H9 (cell line): ENCODE results near the gene CFAP157. TPM values are rescaled to one million over a fixed set of nuclear protein-coding genes. Genes with fewer than 3 reads are reported as not detected.

Experiments
- DNase-seq: peaks from one replicate; pipeline ENCODE4 v3.0.0-alpha.2; 2017
- H2AFZ ChIP-seq: one replicate; pipeline ENCODE4 v1.6.1; 2013; ENCODE audit warnings: mild to moderate bottlenecking, low read length, control low read depth, moderate library complexity
- H2AK5ac ChIP-seq: 2 replicates; pipeline ENCODE4 v1.6.1; 2013; ENCODE audit warnings: low read length, control low read depth, mixed read lengths; ENCODE audit not compliant: insufficient read length
- H2BK120ac ChIP-seq: one replicate; pipeline ENCODE4 v1.6.1; 2013; ENCODE audit warnings: low read depth, mild to moderate bottlenecking, low read length, control low read depth, inconsistent platforms; ENCODE audit not compliant: poor library complexity, severe bottlenecking
- H2BK12ac ChIP-seq: 2 replicates; pipeline ENCODE4 v1.6.1; 2013; ENCODE audit warnings: low read length, control low read depth, mixed read lengths, low read depth; ENCODE audit not compliant: insufficient read length
- H2BK15ac ChIP-seq: 2 replicates; pipeline ENCODE4 v1.6.1; 2013; ENCODE audit warnings: low read depth, low read length, control low read depth
- H2BK20ac ChIP-seq: one replicate; pipeline ENCODE4 v1.6.1; 2013; ENCODE audit warnings: low read depth, mild to moderate bottlenecking, low read length, control low read depth, inconsistent platforms; ENCODE audit not compliant: poor library complexity, severe bottlenecking
- H2BK5ac ChIP-seq: 2 replicates; pipeline ENCODE4 v1.6.1; 2013; ENCODE audit warnings: low read length, control low read depth, mixed read lengths; ENCODE audit not compliant: insufficient read length
- H3K14ac ChIP-seq: 2 replicates; pipeline ENCODE4 v1.6.1; 2013; ENCODE audit warnings: low read length, control low read depth; ENCODE audit not compliant: insufficient read depth
- H3K18ac ChIP-seq: 2 replicates; pipeline ENCODE4 v1.6.1; 2013; ENCODE audit warnings: low read depth, mild to moderate bottlenecking, mixed read lengths, low read length, control low read depth; ENCODE audit not compliant: insufficient read length
- H3K23ac ChIP-seq: 2 replicates; pipeline ENCODE4 v1.6.1; 2013; ENCODE audit warnings: low read length, control low read depth, mixed read lengths, low read depth; ENCODE audit not compliant: insufficient read length
- H3K23me2 ChIP-seq: 2 replicates; pipeline ENCODE4 v1.6.1; 2013; ENCODE audit warnings: low read depth, mild to moderate bottlenecking, mixed read lengths, low read length, control low read depth; ENCODE audit not compliant: insufficient read length, poor library complexity, severe bottlenecking
- H3K27ac ChIP-seq: 2 replicates; pipeline ENCODE4 v1.5.1; 2013; ENCODE audit warnings: low read length, control low read depth, mixed read lengths, low read depth; ENCODE audit not compliant: insufficient read length
- H3K27me3 ChIP-seq: 2 replicates; pipeline ENCODE4 v1.6.1; 2013; ENCODE audit warnings: low read length, control low read depth, inconsistent platforms; ENCODE audit not compliant: insufficient read depth
- H3K4ac ChIP-seq: 2 replicates; pipeline ENCODE4 v1.6.1; 2013; ENCODE audit warnings: low read depth, mild to moderate bottlenecking, control low read depth, inconsistent platforms, low read length, moderate library complexity
- H3K4me1 ChIP-seq: 2 replicates; pipeline ENCODE4 v1.6.1; 2013; ENCODE audit warnings: low read length, control low read depth, inconsistent platforms; ENCODE audit not compliant: insufficient read depth
- H3K4me2 ChIP-seq: 2 replicates; pipeline ENCODE4 v1.6.1; 2013; ENCODE audit warnings: low read length, control low read depth, mixed read lengths; ENCODE audit not compliant: insufficient read length, insufficient read depth
- H3K56ac ChIP-seq: 2 replicates; pipeline ENCODE4 v1.6.1; 2013; ENCODE audit warnings: low read depth, mild to moderate bottlenecking, mixed read lengths, low read length, control low read depth; ENCODE audit not compliant: insufficient read length
- H3K79me1 ChIP-seq: 2 replicates; pipeline ENCODE4 v1.6.1; 2013; ENCODE audit warnings: low read depth, mild to moderate bottlenecking, moderate library complexity, low read length, control low read depth, inconsistent platforms; ENCODE audit not compliant: insufficient read depth, poor library complexity, severe bottlenecking
- H3K79me2 ChIP-seq: 2 replicates; pipeline ENCODE4 v1.6.1; 2013; ENCODE audit warnings: low read length, control low read depth, inconsistent platforms; ENCODE audit not compliant: insufficient read depth
- H3K9ac ChIP-seq: 2 replicates; pipeline ENCODE4 v1.6.1; 2013; ENCODE audit warnings: low read length, control low read depth, mixed read lengths; ENCODE audit not compliant: insufficient read length; ENCODE audit errors: extremely low read depth
- H3K9me3 ChIP-seq: one replicate; pipeline ENCODE4 v1.6.1; 2013; ENCODE audit warnings: low read depth, low read length, inconsistent platforms; ENCODE audit not compliant: control insufficient read depth
- H3T11ph ChIP-seq: one replicate; pipeline ENCODE4 v1.6.1; 2013; ENCODE audit warnings: mild to moderate bottlenecking, low read length, control low read depth, inconsistent platforms
- H4K20me1 ChIP-seq: one replicate; pipeline ENCODE4 v1.6.1; 2013; ENCODE audit not compliant: control insufficient read depth, insufficient read length, insufficient read depth
- H4K5ac ChIP-seq: 2 replicates; pipeline ENCODE4 v1.6.1; 2013; ENCODE audit warnings: low read depth, mild to moderate bottlenecking, mixed read lengths, low read length, control low read depth; ENCODE audit not compliant: insufficient read length
- H4K8ac ChIP-seq: replicated peaks from 2 replicates; pipeline ENCODE4 v1.6.1; 2013; ENCODE audit warnings: low read length, control low read depth, mixed read lengths, low read depth; ENCODE audit not compliant: insufficient read length
- H4K91ac ChIP-seq: 2 replicates; pipeline ENCODE4 v1.6.1; 2013; ENCODE audit warnings: low read depth, mild to moderate bottlenecking, moderate library complexity, mixed read lengths, low read length, control low read depth; ENCODE audit not compliant: insufficient read length
- H3K27ac Mint-ChIP-seq, 3 experiments: 2 replicates in 2 of 3; 3 replicates in 1 of 3; pipeline ENCODE4 v1.8.0; 2020 to 2021; ENCODE audit warnings: mixed read lengths in 3 of 3, mild to moderate bottlenecking in 1 of 3, moderate library complexity in 1 of 3
- H3K27me3 Mint-ChIP-seq: 2 replicates; pipeline ENCODE4 v1.8.0; 2021; ENCODE audit warnings: low read depth, mild to moderate bottlenecking, moderate library complexity, mixed read lengths
- H3K36me3 Mint-ChIP-seq, 3 experiments: 2 replicates in 2 of 3; 3 replicates in 1 of 3; pipeline ENCODE4 v1.8.0; 2020 to 2021; ENCODE audit warnings: low read depth in 3 of 3, mixed read lengths in 3 of 3; ENCODE audit not compliant: insufficient read depth in 1 of 3
- H3K4me1 Mint-ChIP-seq, 2 experiments: 2 replicates each; pipeline ENCODE4 v1.8.0; 2020; ENCODE audit warnings: mixed read lengths in 2 of 2
- H3K4me3 Mint-ChIP-seq, 2 experiments: 2 replicates in 1 of 2; 3 replicates in 1 of 2; pipeline ENCODE4 v1.8.0; 2020 to 2021; ENCODE audit warnings: mild to moderate bottlenecking in 2 of 2, mixed read lengths in 2 of 2, moderate library complexity in 1 of 2
- H3K9me3 Mint-ChIP-seq, 2 experiments: 2 replicates in 1 of 2; 3 replicates in 1 of 2; pipeline ENCODE4 v1.8.0; 2020; ENCODE audit warnings: mild to moderate bottlenecking in 2 of 2, mixed read lengths in 2 of 2, moderate library complexity in 1 of 2
- CTCF ChIP-seq: fragments of 200-600 bp; sonication (generic); conservative IDR thresholded peaks from 3 replicates; pipeline ENCODE4 v1.8.0; 2021; ENCODE audit warnings: antibody characterized with exemption, mild to moderate bottlenecking
- whole genome bisulfite sequencing: extraction: QIAGEN DNeasy Blood & Tissue Kit; methylation state at CpG from one replicate; pipeline ENCODE4 v1.1.7; 2013; ENCODE audit warnings: missing lambda C conversion rate, low lambda C conversion rate, mixed read lengths; ENCODE audit not compliant: insufficient read length; ENCODE audit errors: extremely low coverage; 5-methylcytosine and 5-hydroxymethylcytosine counted together
- total RNA-seq: library from RNA; stranded (reverse); gene quantifications from 2 replicates; pipeline ENCODE4 v1.2.1, GENCODE V29; 2021

The CFAP157 gene
- total RNA-seq, 1 experiment from 2014 or later: 0.22 TPM

- H4K91ac ChIP-seq: no peak overlapping the region
- no peak overlapping the region for H3K18ac ChIP-seq
- no peak overlapping the region for H3K56ac ChIP-seq
- H2BK12ac ChIP-seq: no peak overlapping the region
- peaks cover 4% of the 10 kb centered on the region for H3K23me2 ChIP-seq
- no peak overlapping the region for H3T11ph ChIP-seq
- no peak overlapping the region for H3K14ac ChIP-seq
- Mint-ChIP-seq H3K27ac (no peak overlapping the region), H3K4me3 (no peak overlapping the region), H3K4me1 (peaks cover 2 to 14% of the 10 kb centered on the region in 2 experiments; a peak in 3 of 4 replicates), H3K27me3 (peaks cover 7% of the 10 kb centered on the region), H3K9me3 (no peaks in the 10 kb centered on the region), H3K36me3 (peaks cover 0 to 12% (median 0%) of the 10 kb centered on the region in 3 experiments; a peak in 2 of 7 replicates)
- H2BK5ac ChIP-seq: no peak overlapping the region
- no peak overlapping the region for H3K23ac ChIP-seq
- no peak overlapping the region for H3K9ac ChIP-seq
- H4K5ac ChIP-seq: no peak overlapping the region
- H3K9me3 ChIP-seq: no peaks in the 10 kb centered on the region
- H2BK20ac ChIP-seq: no peak overlapping the region
- no peaks in the 10 kb centered on the region for H3K79me1 ChIP-seq
- H2AK5ac ChIP-seq: no peak overlapping the region
- H2BK15ac ChIP-seq: no peak overlapping the region
- H2BK120ac ChIP-seq: no peak overlapping the region
- no peaks in the 10 kb centered on the region for H3K4me1 ChIP-seq
- no peak overlapping the region for H3K4ac ChIP-seq
- DNase-seq: no peak
- H3K79me2 ChIP-seq: no peaks in the 10 kb centered on the region
- WGBS: no CpG with 5 or more reads among the region's 15 CpGs
- no peaks in the 10 kb centered on the region for H4K20me1 ChIP-seq
- H4K8ac ChIP-seq: no peak overlapping the region
- TF ChIP-seq CTCF: no peak; the same call in 2 of the 3 replicates
- no peak overlapping the region for H2AFZ ChIP-seq
- no peaks in the 10 kb centered on the region for H3K27me3 ChIP-seq
- H3K4me2 ChIP-seq: no peak overlapping the region
- H3K27ac ChIP-seq: no peak overlapping the region
Measured at GRCh38 chr9:127746959-127747569, 40.3 kb downstream of the CFAP157 start.
